ENCODE data around the gene CLASRP.
A peak's percentile ranks its signal among the peaks of the same experiment; 100 is the strongest.
"Not testable (repeated sequence)": the region's sequence is repeated elsewhere in the genome, so short reads cannot be mapped to it uniquely, and the experiment has no call there.

The CLASRP gene

DNA sequence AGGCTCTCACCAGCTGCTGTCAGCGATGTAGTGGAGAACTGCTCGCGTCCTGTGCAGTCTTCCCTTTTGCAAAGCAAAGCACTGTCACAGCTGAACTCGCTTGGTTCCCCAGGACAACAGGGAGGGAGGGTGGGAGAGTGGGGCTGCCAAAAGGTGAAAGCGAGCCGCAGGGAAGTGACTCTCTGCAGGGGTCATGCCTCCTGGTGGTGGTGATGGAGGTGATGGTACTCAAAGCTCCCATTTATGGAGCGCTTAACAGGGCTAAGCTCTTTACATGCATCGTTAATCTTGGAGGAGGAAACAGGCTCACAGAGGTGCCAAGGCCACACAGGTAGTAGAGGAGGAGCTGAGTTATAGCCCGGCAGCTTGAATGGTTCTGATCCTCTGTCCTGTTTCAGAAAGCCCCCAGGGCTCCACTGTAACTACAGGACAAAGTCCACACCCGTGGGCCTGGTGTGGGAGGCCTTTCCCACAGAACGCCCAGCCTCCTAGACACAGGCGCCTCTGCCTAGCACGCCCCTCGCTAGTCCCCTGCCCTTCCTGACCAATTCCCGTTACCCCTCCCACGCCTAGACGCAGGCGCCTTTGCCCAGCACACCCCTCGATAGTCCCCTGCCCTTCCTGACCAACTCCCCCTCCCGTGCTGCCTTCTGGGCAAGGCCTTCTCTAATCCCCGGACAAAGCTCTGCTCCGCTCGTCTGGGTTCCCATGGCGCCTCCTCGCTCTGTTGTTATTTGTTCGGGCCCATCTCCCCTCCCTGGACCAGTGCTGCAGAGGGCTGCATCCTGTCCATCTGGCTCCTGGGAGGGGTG, 64.9 kb downstream of the CLASRP start:
- no peaks in the 10 kb centered on the region for H3F3A ChIP-seq (ENCODE audit: low read depth)
- TF ChIP-seq CTCF (conservative IDR thresholded peaks at IDR 0.05; ENCODE audit: low read length) (no peak), EZH2phosphoT487 (IDR thresholded peaks at IDR 0.05; ENCODE audit: borderline replicate concordance) (no peak)
- no peak overlapping the region for H3K4me3 ChIP-seq (ENCODE audit: low read length, poor library complexity, severe bottlenecking)
- H4K20me1 ChIP-seq (ENCODE audit: insufficient read depth, low read length, poor library complexity, severe bottlenecking): peaks cover 30% of the 10 kb centered on the region
- H3K9me2 ChIP-seq (replicated peaks; ENCODE audit: low read depth, low read length): no peaks in the 10 kb centered on the region
- H3K79me2 ChIP-seq (ENCODE audit: insufficient read depth, low read length): peaks cover 87% of the 10 kb centered on the region; the same call in 1 of the 2 replicates
- H2AFZ ChIP-seq (ENCODE audit: low read length): no peak overlapping the region
- H3K9me3 ChIP-seq (ENCODE audit: insufficient read depth, low read depth, low read length): no peaks in the 10 kb centered on the region
- no peak overlapping the region for H3K4me2 ChIP-seq (ENCODE audit: low read depth, low read length, poor library complexity, severe bottlenecking)
- no peaks in the 10 kb centered on the region for H3K27me3 ChIP-seq (ENCODE audit: insufficient read depth, low read length, poor library complexity, severe bottlenecking)
- H3K9ac ChIP-seq (ENCODE audit: low read depth, low read length, poor library complexity, severe bottlenecking): no peak overlapping the region
- H3K4me1 ChIP-seq (ENCODE audit: insufficient read depth, low read length, poor library complexity, severe bottlenecking): peaks cover 7% of the 10 kb centered on the region
- H3K36me3 ChIP-seq (ENCODE audit: insufficient read depth, low read length): peaks cover 10% of the 10 kb centered on the region; the same call in 1 of the 2 replicates

DNA sequence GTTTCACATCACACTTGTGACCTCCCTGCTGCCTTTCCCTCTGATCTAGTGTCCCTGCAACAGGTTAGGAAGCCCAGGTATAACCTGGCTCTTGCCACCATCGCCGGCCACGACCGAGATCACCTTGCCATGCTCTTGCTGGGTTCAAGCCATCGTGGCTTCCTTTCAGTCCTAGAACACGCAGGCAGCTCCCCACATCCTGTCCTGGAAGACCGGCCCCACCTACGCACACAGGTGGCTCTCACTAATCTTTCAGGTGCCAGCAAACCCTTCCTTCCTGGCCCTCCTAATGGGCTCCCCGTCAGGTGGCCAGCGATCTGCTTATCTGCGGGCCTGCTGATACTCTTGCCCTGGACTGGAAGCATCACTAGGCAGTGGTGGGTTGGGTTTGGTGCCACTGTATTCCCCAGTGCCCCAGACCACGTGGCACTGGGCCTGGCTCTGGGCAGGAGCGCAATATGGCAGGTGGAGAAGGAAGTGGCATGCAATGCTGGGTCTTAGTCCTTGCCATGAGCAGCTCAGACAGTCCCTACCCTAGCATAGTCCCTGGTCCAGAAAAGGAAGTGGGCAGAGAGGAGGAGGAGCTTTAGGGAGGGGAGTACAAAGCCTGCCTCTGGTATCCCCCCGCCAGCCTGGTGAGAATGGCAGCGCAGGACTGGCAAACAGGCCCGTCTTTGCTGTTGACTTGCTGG, 66.0 kb downstream of the CLASRP start:
- Histone ChIP-seq H3F3A (ENCODE audit: low read depth) (no peaks in the 10 kb centered on the region), H3K9ac (ENCODE audit: low read depth, low read length, poor library complexity, severe bottlenecking) (no peak overlapping the region), H2AFZ (ENCODE audit: low read length) (no peak overlapping the region), H3K4me3 (ENCODE audit: low read length, poor library complexity, severe bottlenecking) (no peak overlapping the region), H3K9me2 (replicated peaks; ENCODE audit: low read depth, low read length) (no peaks in the 10 kb centered on the region), H4K20me1 (ENCODE audit: insufficient read depth, low read length, poor library complexity, severe bottlenecking) (peaks cover 20% of the 10 kb centered on the region), H3K36me3 (ENCODE audit: insufficient read depth, low read length) (peaks cover 17% of the 10 kb centered on the region; the same call in 1 of the 2 replicates), H3K4me2 (ENCODE audit: low read depth, low read length, poor library complexity, severe bottlenecking) (peak overlapping the region; percentile 12), H3K4me1 (ENCODE audit: insufficient read depth, low read length, poor library complexity, severe bottlenecking) (peaks cover 7% of the 10 kb centered on the region), H3K9me3 (ENCODE audit: insufficient read depth, low read depth, low read length) (no peaks in the 10 kb centered on the region), H3K27me3 (ENCODE audit: insufficient read depth, low read length, poor library complexity, severe bottlenecking) (no peaks in the 10 kb centered on the region), H3K79me2 (ENCODE audit: insufficient read depth, low read length) (peaks cover 87% of the 10 kb centered on the region)
- TF ChIP-seq CTCF (conservative IDR thresholded peaks at IDR 0.05; ENCODE audit: low read length): no peak
- TF ChIP-seq EZH2phosphoT487 (IDR thresholded peaks at IDR 0.05; ENCODE audit: borderline replicate concordance): no peak

- not testable (repeated sequence) for H2AFZ ChIP-seq (ENCODE audit: low read length); H3K9ac ChIP-seq (ENCODE audit: low read depth, low read length, poor library complexity, severe bottlenecking); H3K4me3 ChIP-seq (ENCODE audit: low read length, poor library complexity, severe bottlenecking); H3K4me1 ChIP-seq (ENCODE audit: insufficient read depth, low read length, poor library complexity, severe bottlenecking); H3F3A ChIP-seq (ENCODE audit: low read depth); H3K4me2 ChIP-seq (ENCODE audit: low read depth, low read length, poor library complexity, severe bottlenecking); H3K9me2 ChIP-seq (replicated peaks; ENCODE audit: low read depth, low read length); H3K27me3 ChIP-seq (ENCODE audit: insufficient read depth, low read length, poor library complexity, severe bottlenecking); H3K9me3 ChIP-seq (ENCODE audit: insufficient read depth, low read depth, low read length)
- Histone ChIP-seq H3K36me3 (ENCODE audit: insufficient read depth, low read length) (peaks cover 15% of the 10 kb centered on the region; the same call in 1 of the 2 replicates), H3K79me2 (ENCODE audit: insufficient read depth, low read length) (peaks cover 84% of the 10 kb centered on the region), H4K20me1 (ENCODE audit: insufficient read depth, low read length, poor library complexity, severe bottlenecking) (peaks cover 12% of the 10 kb centered on the region)
These were observed 67.5 kb downstream of the CLASRP start for GRCh38 chr19:45106363-45106762.
